SKM-1 treated with dmso at 0.1 percent for 144 hours (cell line): ENCODE results near the gene TSR3.
A peak's percentile ranks its signal among the peaks of the same experiment; 100 is the strongest.

Experiments
- DNase-seq: peaks from one replicate; lab custom pipeline; 2025; ENCODE audit not compliant: unreplicated experiment; lab: John Stamatoyannopoulos, UW

TSR3 gene

GRCh38 chr16:1378087-1378803 lies 26.6 kb upstream of the TSR3 start:
- no peak for DNase-seq

GRCh38 chr16:1377406-1378010 lies 25.8 kb upstream of the TSR3 start:
- DNase-seq, result no peak

GRCh38 chr16:1375741-1376410 lies 24.2 kb upstream of the TSR3 start:
- DNase-seq, result no peak

GRCh38 chr16:1375298-1375640 lies 23.6 kb upstream of the TSR3 start:
- no peak for DNase-seq

- no peak for DNase-seq
Measured at GRCh38 chr16:1374418-1375297, 23.0 kb upstream of the TSR3 start.

- no peak for DNase-seq
Measured at GRCh38 chr16:1372292-1372950, 20.7 kb upstream of the TSR3 start.

- no peak for DNase-seq
Measured at GRCh38 chr16:1371054-1371978, 19.6 kb upstream of the TSR3 start.

- no peak for DNase-seq
Measured at GRCh38 chr16:1367486-1368174, 16.0 kb upstream of the TSR3 start.

GRCh38 chr16:1366712-1367299 lies 15.1 kb upstream of the TSR3 start:
- DNase-seq, result no peak

GRCh38 chr16:1366060-1366711 lies 14.5 kb upstream of the TSR3 start:
- no peak for DNase-seq

- DNase-seq, result no peak
Measured at GRCh38 chr16:1364510-1364909, 12.8 kb upstream of the TSR3 start.

GRCh38 chr16:1363501-1364041 lies 11.9 kb upstream of the TSR3 start:
- peak; percentile 24 for DNase-seq

- no peak for DNase-seq
Measured at GRCh38 chr16:1362807-1363206, 11.1 kb upstream of the TSR3 start.

GRCh38 chr16:1361685-1362360 lies 10.1 kb upstream of the TSR3 start:
- DNase-seq, result no peak

- DNase-seq, result no peak
Measured at GRCh38 chr16:1357906-1358566, 6.4 kb upstream of the TSR3 start.

- DNase-seq, result no peak
Measured at GRCh38 chr16:1356061-1356900, 4.6 kb upstream of the TSR3 start.
